ENCODE results near the gene THTPA. TPM values are rescaled to one million over a fixed set of nuclear protein-coding genes. Genes with fewer than 3 reads are reported as not detected.
"Not testable (repeated sequence)": the region's sequence is repeated elsewhere in the genome, so short reads cannot be mapped to it uniquely, and the experiment has no call there.

THTPA gene
- total and polyA plus RNA-seq, 2 experiments from 2014 or later = 31.3 to 58.6 TPM

- no peak for DNase-seq (ENCODE audit: low read depth in 1 of 2, low spot score in 1 of 2)
These were observed 52.9 kb downstream of the THTPA start for GRCh38 chr14:23609001-23609400.

GRCh38 chr14:23609411-23610089, 53.5 kb downstream of the THTPA start:
- H3K4me1 ChIP-seq (ENCODE audit: low read depth); H3K4me3 ChIP-seq; DNase-seq (ENCODE audit: low read depth in 1 of 2, low spot score in 1 of 2); H3K27ac ChIP-seq; H3K9me3 ChIP-seq (ENCODE audit: low read depth); H3K36me3 ChIP-seq: not testable (repeated sequence)
- peaks cover 16% of the 10 kb centered on the region for H3K27me3 ChIP-seq

More at GRCh38 chr14:23609001-23609400, 52.9 kb downstream of the THTPA start:
- no peaks in the 10 kb centered on the region for H3K36me3 ChIP-seq
- H3K4me3 ChIP-seq = no peak overlapping the region
- no peaks in the 10 kb centered on the region for H3K4me1 ChIP-seq (ENCODE audit: low read depth)
- H3K9me3 ChIP-seq (ENCODE audit: low read depth) = no peaks in the 10 kb centered on the region
- no peak overlapping the region for H3K27ac ChIP-seq
- no peak for TF ChIP-seq CTCF (IDR thresholded peaks at IDR 0.05; ENCODE audit: low read depth, low read length)
- peaks cover 11% of the 10 kb centered on the region for H3K27me3 ChIP-seq

Other genes starting within 250 kb of the THTPA start
- 28.6 and 40.7 TPM in 2 replicates for gene BCL2L2, start 249.4 kb upstream of the THTPA start, total RNA-seq
- gene BCL2L2, start 249.4 kb upstream of the THTPA start, polyA plus RNA-seq = 5.8 and 7.4 TPM in 2 replicates
- 184 and 194 TPM in 2 replicates for gene PABPN1, start 234.8 kb upstream of the THTPA start, total RNA-seq
- 502 and 534 TPM in 2 replicates for gene PABPN1, start 234.8 kb upstream of the THTPA start, polyA plus RNA-seq
- gene SLC22A17, start 203.4 kb upstream of the THTPA start, total RNA-seq = 66.6 and 74.0 TPM in 2 replicates
- gene SLC22A17, start 203.4 kb upstream of the THTPA start, polyA plus RNA-seq = 43.8 and 55.1 TPM in 2 replicates
- 20.5 and 36.6 TPM in 2 replicates for gene EFS, start 191.1 kb upstream of the THTPA start, total RNA-seq
- 16.7 and 22.2 TPM in 2 replicates for gene EFS, start 191.1 kb upstream of the THTPA start, polyA plus RNA-seq
- not detected in 2 replicates for gene IL25, start 183.5 kb upstream of the THTPA start, total RNA-seq
- gene IL25, start 183.5 kb upstream of the THTPA start, polyA plus RNA-seq = 3.2 and 7.9 TPM in 2 replicates
- 0.21 and 0.49 TPM in 2 replicates for gene CMTM5, start 179.2 kb upstream of the THTPA start, total RNA-seq
- 25.2 and 31.4 TPM in 2 replicates for gene CMTM5, start 179.2 kb upstream of the THTPA start, polyA plus RNA-seq
- gene MYH6, start 148.0 kb upstream of the THTPA start, total RNA-seq = 4,520 and 8,484 TPM in 2 replicates
- gene MYH6, start 148.0 kb upstream of the THTPA start, polyA plus RNA-seq = 2,795 and 4,145 TPM in 2 replicates
- 82.8 and 134 TPM in 2 replicates for gene MYH7, start 120.6 kb upstream of the THTPA start, total RNA-seq
- gene MYH7, start 120.6 kb upstream of the THTPA start, polyA plus RNA-seq = 66.2 and 117 TPM in 2 replicates
- gene NGDN, start 86.6 kb upstream of the THTPA start, total RNA-seq = 35.6 and 43.3 TPM in 2 replicates
- gene NGDN, start 86.6 kb upstream of the THTPA start, polyA plus RNA-seq = 66.9 and 80.3 TPM in 2 replicates
- 3.9 and 4.2 TPM in 2 replicates for gene ZFHX2, start 4.5 kb upstream of the THTPA start, total RNA-seq
- 5.6 TPM in 2 replicates for gene ZFHX2, start 4.5 kb upstream of the THTPA start, polyA plus RNA-seq
- 61.2 and 123 TPM in 2 replicates for gene AP1G2, start 11.5 kb downstream of the THTPA start, total RNA-seq
- 141 and 168 TPM in 2 replicates for gene AP1G2, start 11.5 kb downstream of the THTPA start, polyA plus RNA-seq
- 0.39 and 0.63 TPM in 2 replicates for gene JPH4, start 22.5 kb downstream of the THTPA start, total RNA-seq
- 0.53 and 1.4 TPM in 2 replicates for gene JPH4, start 22.5 kb downstream of the THTPA start, polyA plus RNA-seq
- gene DHRS2, start 80.1 kb downstream of the THTPA start, total RNA-seq = 1.0 TPM in 1 of 2 replicates, not detected in the other
- 0.97 and 1.0 TPM in 2 replicates for gene DHRS2, start 80.1 kb downstream of the THTPA start, polyA plus RNA-seq